Fibroblast of the aortic adventitia (primary cell): ENCODE measurements around the gene GPR179. TPM values are rescaled to one million over a fixed set of nuclear protein-coding genes. Genes with fewer than 3 reads are reported as not detected.

Source experiments
- DNase-seq: peaks from one replicate; pipeline ENCODE4 v3.0.0-alpha.2; 2010; ENCODE audit warnings: low read depth
- H3K4me3 ChIP-seq: 2 replicates; pipeline ENCODE4 v1.5.1; 2011; ENCODE audit warnings: low read depth, mild to moderate bottlenecking, control low read depth, low read length, moderate library complexity
- CTCF ChIP-seq: IDR thresholded peaks from 2 replicates; pipeline ENCODE4 v1.5.1; 2011; ENCODE audit warnings: mild to moderate bottlenecking, low read length, control low read depth, inconsistent platforms; ENCODE audit not compliant: insufficient read depth
- total RNA-seq: library from RNA; depleted of rRNA; stranded (reverse); fragments of >200 nt; gene quantifications from 2 replicates; pipeline ENCODE4 v1.2.3, GENCODE V29; 2012; ENCODE audit warnings: low replicate concordance

GPR179 gene
- total RNA-seq, 1 donor: under 0.01 TPM

DNA sequence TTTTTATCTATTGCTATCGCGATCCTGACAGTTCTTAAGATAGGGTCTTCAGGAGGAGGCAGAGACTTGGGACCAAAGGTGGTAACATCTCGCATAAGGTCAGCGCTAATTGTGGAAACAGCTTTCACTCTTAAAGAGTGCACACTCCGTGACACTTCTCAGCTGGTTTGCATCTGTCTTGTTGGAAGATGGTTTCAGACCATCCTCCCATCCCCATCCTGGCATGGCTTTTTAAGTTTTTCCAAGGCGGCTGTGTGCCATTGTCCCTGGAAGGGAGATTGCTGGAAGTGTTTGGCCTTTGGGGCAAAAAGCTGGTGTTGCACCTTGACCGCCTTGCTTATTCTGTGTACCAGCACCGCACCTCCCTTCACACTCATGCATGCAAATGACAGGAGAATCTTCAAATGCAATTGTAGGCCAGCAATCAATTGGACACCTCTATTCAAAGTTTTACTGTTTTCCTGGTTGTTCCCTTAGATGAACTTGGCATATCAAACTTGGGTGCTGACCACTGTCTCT, 9.4 kb upstream of the GPR179 start:
- no peak for TF ChIP-seq CTCF
- no peak for DNase-seq

DNA sequence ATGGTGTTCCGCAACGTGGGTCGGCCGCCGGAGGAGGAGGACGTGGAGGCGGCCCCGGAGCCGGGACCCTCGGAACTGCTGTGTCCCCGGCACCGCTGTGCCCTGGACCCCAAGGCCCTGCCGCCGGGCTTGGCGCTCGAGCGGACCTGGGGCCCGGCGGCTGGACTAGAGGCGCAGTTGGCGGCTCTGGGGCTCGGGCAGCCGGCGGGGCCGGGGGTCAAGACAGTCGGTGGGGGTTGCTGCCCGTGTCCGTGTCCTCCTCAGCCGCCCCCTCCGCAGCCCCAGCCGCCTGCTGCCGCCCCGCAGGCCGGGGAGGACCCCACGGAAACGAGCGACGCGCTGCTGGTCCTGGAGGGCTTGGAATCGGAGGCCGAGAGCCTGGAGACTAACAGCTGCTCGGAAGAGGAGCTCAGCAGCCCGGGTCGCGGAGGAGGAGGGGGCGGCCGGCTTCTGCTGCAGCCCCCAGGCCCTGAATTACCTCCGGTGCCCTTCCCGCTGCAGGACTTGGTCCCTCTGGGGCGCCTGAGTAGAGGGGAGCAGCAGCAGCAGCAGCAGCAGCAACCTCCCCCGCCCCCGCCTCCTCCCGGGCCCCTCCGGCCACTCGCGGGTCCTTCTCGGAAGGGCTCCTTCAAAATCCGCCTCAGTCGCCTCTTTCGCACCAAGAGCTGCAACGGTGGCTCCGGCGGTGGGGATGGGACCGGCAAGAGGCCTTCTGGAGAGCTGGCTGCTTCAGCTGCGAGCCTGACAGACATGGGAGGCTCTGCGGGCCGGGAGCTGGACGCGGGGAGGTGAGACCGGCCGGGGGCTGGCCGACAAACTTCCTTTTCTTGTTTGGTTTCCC, 8.7 kb upstream of the GPR179 start:
- no peak for DNase-seq
- H3K4me3 ChIP-seq: peak overlapping the region; percentile 78
- no peak for TF ChIP-seq CTCF

More for the DNA sequence above, 9.4 kb upstream of the GPR179 start:
- peak overlapping the region; percentile 78 for H3K4me3 ChIP-seq

DNA sequence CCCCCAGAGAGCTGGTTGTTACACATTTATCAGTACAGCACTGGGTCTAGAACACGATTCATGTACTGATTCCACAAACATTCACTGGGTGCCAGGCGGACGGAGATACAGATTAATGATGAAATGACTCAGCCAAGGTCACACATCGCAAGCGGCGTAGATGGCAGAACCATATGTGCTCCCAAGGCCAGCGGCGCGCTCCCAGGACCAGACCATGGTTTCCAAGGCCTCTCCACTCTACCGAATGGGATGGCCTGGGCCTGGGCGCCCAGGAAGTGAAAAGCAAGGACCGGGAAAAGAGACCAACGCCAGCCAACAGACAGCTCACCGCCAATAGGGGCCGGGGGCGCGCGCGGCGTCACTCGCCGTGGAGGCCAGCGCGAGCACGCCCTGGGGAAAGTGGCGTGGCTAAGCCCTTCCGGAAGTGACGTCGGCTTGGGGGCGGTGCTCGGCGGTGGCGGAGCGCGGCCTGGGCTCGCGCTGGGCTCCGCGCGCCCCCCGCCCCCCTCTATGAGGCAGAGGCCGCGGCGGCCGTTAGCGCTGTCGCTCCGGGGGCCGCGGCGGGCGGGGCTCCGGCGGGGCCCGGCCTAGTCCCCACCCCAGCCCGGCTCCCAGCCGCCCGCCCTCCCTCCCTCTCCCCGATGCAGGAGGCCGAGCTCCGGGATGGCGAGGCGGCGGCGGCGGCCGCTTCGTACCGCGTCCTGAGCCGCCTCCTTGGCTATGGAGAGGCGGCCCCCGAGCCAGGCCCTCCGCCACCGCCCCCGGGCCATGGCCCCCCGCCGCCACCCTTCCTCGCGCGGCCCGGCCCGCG, 7.9 kb upstream of the GPR179 start, which contains the start of gene SOCS7:
SOCS7 (plus strand) TSS at position 433 of the 811 bp plus-strand sequence; CDS start at position 642, 209 bp downstream.
- peak; percentile 86 for DNase-seq
- H3K4me3 ChIP-seq: peak within 1 kb of the TSS; percentile 78
- no peak for TF ChIP-seq CTCF

DNA sequence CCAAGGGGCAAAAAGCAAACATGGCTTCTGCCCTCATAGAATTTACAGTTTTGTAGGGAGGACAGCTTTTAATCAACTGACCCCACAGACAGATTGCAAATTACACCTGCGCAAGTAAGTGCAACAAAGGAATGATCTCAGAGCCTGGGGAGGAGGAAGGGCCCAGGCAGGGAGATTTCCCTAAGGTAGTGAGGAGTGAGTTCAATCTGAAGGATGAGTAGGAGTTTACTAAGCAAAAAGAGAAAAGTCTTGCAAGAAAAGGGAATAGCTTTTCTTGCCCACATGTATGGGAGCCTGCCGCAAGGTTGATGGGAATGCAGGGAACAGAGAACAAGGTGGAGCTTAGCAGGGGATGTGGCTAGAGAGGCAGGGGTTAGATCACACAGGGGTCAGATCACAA, 6.3 kb upstream of the GPR179 start:
- TF ChIP-seq CTCF: no peak
- no peak for DNase-seq
- no peak overlapping the region for H3K4me3 ChIP-seq

DNA sequence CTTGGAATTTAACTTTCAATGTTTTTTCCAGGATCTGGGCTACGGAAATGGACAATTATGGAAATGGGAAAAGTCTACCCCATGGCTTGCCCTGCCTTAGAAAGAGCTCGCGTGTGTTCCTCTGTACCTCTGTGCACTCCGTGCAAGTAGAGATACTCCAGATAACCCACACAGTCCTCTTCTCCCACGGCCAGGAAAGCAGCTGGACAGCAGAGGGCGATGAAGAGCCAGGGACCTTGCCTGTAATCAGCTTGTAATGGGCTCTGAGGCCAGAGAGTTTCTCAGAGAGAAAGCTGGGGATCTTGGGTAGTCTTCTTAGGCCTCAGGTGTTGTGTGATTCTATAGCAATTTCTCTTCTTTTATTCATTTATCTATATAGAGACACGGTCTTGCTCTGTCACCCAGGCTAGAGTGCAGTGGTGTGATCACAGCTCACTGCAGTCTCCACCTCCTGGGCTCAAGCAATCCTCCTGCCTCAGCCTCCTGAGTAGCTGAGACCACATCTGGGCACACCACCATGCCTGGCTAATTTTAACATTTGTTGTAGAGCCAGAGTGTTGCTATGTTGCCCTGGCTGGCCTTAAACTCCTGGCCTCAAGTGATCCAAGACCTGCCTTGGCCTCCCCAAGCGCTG, 5.5 kb upstream of the GPR179 start:
- H3K4me3 ChIP-seq: no peak overlapping the region
- peak; percentile 99 for TF ChIP-seq CTCF
- peak; percentile 86 for DNase-seq

- no peak for TF ChIP-seq CTCF
- DNase-seq: no peak
- H3K4me3 ChIP-seq: no peak overlapping the region
Observed at GRCh38 chr17:38345743-38346142, 2.0 kb upstream of the GPR179 start.
